GM18508 (cell line): ENCODE data around the gene IFI27.
"Not testable (repeated sequence)": the region's sequence is repeated elsewhere in the genome, so short reads cannot be mapped to it uniquely, and the experiment has no call there.

Experiments
- ATAC-seq: cut with Tn5 transposase; IDR thresholded peaks from one replicate; pipeline ENCODE4 v1.9.1; 2021; ENCODE audit warnings: moderate number of reproducible peaks; ENCODE audit not compliant: insufficient read depth, unreplicated experiment

Gene IFI27

DNA sequence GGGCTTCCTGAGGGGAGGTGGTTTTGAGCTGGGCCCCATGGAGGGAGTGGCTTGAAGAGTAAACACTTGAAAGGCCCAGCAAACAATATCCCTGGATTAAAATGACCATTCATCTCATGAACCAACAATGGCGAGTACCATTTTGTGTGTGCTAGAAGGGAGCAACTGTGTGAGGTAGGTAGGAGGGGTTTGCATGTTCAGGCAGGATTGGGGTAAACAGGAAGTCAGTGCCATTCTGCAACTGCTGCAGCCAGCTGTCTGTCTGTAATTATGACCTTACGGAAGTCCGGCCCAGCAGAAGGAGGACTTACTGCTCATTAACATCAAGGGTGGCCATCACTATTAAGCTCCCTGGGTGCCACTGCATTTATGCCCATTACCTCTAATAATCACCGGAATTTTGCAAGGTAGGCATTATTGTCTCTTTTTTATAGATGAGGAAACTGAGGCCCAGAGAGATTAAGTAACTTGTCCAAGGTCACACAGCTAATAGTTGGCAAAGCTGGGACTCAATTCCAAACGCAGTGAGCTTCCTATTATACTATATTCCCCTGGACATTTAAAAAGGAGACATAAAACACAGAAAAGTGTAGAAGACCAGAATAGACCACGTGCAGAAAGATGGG lies 35.5 kb downstream of the IFI27 start:
- no peak for ATAC-seq

GRCh38 chr14:94152676-94153075 lies 42.1 kb downstream of the IFI27 start:
- ATAC-seq = no peak

- no peak for ATAC-seq
Observed at GRCh38 chr14:94153750-94154342, 43.3 kb downstream of the IFI27 start.

DNA sequence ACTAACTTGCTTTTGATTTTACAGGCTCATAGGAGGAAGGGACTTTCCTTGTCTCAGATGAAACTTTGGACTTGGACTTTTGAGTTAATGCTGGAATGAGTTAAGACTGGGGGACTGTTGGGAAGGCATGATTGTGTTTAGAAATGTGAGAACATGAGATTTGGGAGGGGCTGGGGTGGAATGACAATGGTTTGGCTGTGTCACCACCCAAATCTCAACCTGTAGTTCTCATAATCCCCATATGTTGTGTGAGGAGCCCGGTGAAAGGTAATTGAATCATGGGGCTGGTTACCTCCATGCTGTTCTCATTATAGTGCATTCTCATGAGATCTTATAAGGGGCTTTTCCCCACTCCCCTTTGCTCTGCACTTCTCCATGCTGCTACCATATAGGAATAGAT lies 45.6 kb downstream of the IFI27 start:
- not testable (repeated sequence) for ATAC-seq

GRCh38 chr14:94157197-94157596 lies 46.7 kb downstream of the IFI27 start:
- ATAC-seq = no peak

GRCh38 chr14:94158239-94158883 lies 47.8 kb downstream of the IFI27 start:
- ATAC-seq = no peak

GRCh38 chr14:94161058-94161457 lies 50.5 kb downstream of the IFI27 start:
- no peak for ATAC-seq

DNA sequence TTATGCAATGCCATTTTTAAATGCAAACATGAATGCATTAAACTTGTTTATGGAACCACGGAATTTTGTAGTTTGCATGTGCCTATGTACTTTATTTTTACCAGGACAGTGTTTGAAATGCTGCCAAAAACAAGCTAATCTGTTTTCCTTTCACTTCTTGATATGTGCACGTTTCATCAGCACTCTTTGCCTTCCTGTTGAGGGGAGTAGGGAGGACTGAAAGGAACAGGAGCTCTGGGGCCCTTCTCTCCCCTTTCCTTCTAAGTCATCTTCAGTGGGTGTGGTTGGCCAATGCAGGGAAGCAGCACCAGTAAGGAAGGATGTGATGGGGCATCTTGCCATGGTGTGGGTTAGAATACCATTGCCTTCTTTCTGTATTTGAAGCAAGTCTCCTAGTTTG lies 51.4 kb downstream of the IFI27 start:
- no peak for ATAC-seq

DNA sequence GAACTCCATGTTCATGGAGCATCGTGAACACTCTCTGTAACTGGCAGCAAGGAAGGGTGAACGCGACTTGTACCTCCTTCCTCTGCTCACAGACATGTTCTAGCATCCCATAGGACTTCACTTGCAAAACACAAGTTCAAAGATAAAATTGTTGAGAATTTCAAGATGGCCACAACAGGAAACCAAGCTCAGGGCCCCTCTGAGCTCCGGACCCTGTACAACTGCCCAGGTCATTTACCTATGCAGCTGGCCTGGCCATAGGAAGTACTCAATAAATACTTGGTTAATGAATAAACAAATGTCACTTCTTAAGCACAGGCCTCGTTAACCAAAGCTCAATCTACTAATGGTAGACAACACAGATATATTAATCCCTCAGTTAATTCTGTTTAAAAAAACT lies 51.9 kb downstream of the IFI27 start:
- no peak for ATAC-seq

- no peak for ATAC-seq
Observed at GRCh38 chr14:94163796-94164195, 53.3 kb downstream of the IFI27 start.

DNA sequence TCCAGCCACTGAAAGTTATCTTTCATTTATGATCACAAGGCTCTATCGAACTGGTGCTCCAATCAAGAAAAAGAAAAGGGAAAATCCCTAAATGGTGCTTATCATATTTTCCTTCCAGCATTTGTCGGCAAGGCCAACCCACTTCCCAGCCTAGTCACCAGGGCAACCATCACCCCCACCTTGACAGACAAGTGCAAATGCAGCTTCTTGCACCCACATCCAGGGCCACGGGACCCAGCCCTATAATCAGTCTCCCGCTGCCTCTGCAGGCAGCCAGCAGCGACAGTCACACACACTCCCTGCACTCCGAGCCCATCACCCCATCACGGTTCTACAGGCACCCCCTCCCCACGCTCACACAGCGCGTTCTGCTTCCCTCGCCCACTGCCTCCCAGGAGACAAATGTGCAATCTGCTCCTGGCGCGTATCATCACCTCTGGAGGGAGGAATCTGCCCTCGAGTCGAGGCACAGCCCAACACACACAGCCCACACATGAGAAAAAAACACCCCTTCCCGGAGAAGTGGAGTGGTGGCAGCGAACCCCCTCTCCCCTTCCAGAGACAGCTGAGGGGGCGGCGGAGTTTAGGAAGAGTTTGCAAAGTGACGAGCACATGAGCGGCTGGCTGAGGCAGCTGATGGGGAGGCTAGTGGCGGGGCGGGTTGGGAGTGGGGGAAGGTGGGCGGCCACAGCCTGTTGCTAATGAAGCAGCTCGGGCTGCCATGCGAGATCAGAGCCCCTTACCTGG lies 54.3 kb downstream of the IFI27 start:
- ATAC-seq = no peak

GRCh38 chr14:94165744-94166143 lies 55.2 kb downstream of the IFI27 start:
- no peak for ATAC-seq
